ENCODE measurements around the gene ST14. TPM values are rescaled to one million over a fixed set of nuclear protein-coding genes. Genes with fewer than 3 reads are reported as not detected.

The ST14 gene
- total RNA-seq, 4 donors from 2014 or later: 109 to 225 (median 141) TPM

DNA sequence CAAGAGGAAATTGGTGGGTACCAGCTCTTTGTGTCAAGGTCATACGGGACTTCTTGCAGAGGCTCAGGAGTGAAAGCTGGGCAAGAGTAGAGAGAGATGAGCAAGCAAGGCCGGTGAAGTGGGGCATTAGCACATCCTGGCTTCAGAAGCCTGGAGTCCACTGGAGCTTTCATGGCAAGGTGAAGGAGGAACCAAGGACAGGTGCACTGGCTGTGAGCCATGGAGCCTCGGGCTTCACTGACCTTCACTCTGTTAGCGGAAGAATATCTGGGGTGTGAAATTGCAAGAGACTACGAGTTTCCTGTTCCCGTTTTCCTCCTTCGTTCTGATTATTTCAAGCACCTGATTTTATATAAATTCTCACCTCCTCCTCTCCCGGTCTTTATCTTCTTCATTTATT lies 25.9 kb upstream of the ST14 start:
- no peak overlapping the region for H3K27ac ChIP-seq
- intact Hi-C loops (cut with DNase I): loop anchor here (2.0 kb wide), 1 partner anchor 215 kb away; no protein-coding TSS in a partner anchor
- WGBS, 2 donors: 81 to 89% methylated on average over 8 of the region's 8 CpGs
- no peak for TF ChIP-seq POLR2A (IDR thresholded peaks at IDR 0.05)
- TF ChIP-seq, protein P1, sequence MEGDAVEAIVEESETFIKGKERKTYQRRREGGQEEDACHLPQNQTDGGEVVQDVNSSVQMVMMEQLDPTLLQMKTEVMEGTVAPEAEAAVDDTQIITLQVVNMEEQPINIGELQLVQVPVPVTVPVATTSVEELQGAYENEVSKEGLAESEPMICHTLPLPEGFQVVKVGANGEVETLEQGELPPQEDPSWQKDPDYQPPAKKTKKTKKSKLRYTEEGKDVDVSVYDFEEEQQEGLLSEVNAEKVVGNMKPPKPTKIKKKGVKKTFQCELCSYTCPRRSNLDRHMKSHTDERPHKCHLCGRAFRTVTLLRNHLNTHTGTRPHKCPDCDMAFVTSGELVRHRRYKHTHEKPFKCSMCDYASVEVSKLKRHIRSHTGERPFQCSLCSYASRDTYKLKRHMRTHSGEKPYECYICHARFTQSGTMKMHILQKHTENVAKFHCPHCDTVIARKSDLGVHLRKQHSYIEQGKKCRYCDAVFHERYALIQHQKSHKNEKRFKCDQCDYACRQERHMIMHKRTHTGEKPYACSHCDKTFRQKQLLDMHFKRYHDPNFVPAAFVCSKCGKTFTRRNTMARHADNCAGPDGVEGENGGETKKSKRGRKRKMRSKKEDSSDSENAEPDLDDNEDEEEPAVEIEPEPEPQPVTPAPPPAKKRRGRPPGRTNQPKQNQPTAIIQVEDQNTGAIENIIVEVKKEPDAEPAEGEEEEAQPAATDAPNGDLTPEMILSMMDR (IDR thresholded peaks at IDR 0.05): no peak
- peaks cover 31 to 97% (median 35%) of the 10 kb centered on the region in 3 donors for H3K36me3 ChIP-seq
- peaks cover 0 to 6% (median under 1%) of the 10 kb centered on the region in 3 donors for H3K4me1 ChIP-seq
- H3K27me3 ChIP-seq: no peaks in the 10 kb centered on the region
- no peak overlapping the region for H3K4me3 ChIP-seq
- H3K9me3 ChIP-seq: no peaks in the 10 kb centered on the region
- DNase-seq: no peak

DNA sequence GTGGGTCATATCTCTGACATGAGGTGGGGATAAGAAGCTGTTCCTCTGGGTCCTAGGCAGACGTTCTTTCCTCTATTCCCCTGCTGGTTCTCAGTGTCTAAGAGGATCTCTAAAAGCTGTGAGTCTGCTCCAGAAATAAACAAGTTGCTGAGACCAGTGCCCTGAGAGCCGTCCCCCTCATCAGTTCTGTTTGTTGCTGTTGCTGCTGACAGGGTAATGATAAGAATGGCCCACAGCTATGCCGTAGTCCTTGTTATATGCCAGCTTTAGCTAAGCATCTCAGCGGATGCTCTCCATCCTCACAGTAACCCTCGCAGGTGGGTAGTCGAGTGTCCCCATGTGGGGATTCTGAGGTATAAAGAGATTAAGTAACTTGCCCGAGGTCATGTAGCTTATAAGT lies 23.5 kb upstream of the ST14 start:
- 76 to 85% methylated on average over 6 of the region's 7 CpGs for WGBS, 2 donors
- peaks cover 19 to 94% (median 22%) of the 10 kb centered on the region in 3 donors for H3K36me3 ChIP-seq
- H3K27ac ChIP-seq: no peak overlapping the region
- H3K9me3 ChIP-seq: no peaks in the 10 kb centered on the region
- H3K4me3 ChIP-seq: no peak overlapping the region
- TF ChIP-seq, protein P1 (IDR thresholded peaks at IDR 0.05): no peak
- TF ChIP-seq POLR2A (IDR thresholded peaks at IDR 0.05): no peak
- H3K4me1 ChIP-seq: peaks cover 0 to 6% (median 4%) of the 10 kb centered on the region in 3 donors
- intact Hi-C loops (cut with DNase I): no loop called here
- H3K27me3 ChIP-seq: no peaks in the 10 kb centered on the region
- no peak for DNase-seq

DNA sequence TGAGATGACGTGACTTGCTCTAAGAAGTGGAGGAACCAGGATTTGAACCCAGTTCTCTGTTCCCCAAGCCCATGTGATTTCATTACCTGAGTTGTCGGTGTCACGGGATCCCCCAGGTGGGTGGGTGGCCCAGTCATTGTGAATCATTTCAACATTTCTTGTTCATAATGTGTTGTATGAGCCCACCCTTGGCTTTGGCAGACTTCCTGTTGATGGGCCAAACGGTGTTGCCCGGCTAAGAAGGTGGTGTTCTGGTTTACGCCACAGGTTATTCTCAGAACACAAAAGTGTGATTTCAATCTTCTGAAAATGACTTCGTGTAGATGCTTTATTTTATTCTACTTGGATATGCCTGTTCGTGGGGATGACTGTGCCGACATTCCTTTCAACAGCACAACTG lies 21.6 kb upstream of the ST14 start:
- Histone ChIP-seq H3K4me1 (peaks cover 0 to 9% (median 4%) of the 10 kb centered on the region in 3 donors), H3K36me3 (peaks cover 17 to 96% (median 19%) of the 10 kb centered on the region in 3 donors), H3K9me3 (no peaks in the 10 kb centered on the region), H3K4me3 (no peak overlapping the region), H3K27ac (no peak overlapping the region), H3K27me3 (no peaks in the 10 kb centered on the region)
- intact Hi-C loops (cut with DNase I): no loop called here
- TF ChIP-seq, protein P1 (IDR thresholded peaks at IDR 0.05): no peak
- TF ChIP-seq POLR2A (IDR thresholded peaks at IDR 0.05): no peak
- no peak for DNase-seq
- 89 to 93% methylated on average over 7 to 9 of the region's 9 CpGs for WGBS, 2 donors

DNA sequence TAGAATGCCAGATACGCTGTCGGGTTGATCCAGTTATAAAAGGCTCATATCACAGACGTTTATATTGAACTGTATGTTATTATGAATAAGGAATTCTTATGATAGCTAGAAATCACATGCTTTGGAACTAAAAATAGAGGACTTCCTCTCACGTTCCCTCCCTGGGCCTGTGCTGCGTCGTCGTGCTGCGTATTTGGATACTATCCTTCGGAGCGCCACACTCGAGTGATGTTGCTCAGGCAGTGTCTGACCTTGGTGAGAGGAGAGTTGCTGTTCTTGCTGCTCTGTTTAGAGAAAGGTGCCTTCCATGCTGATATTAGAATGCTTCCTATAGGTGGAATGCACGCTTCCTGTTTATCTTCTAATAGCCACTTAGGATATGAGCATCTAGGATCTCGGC lies 20.2 kb upstream of the ST14 start:
- peaks cover 0 to 15% (median 4%) of the 10 kb centered on the region in 3 donors for H3K4me1 ChIP-seq
- intact Hi-C loops (cut with DNase I): no loop called here
- no peaks in the 10 kb centered on the region for H3K27me3 ChIP-seq
- TF ChIP-seq POLR2A (IDR thresholded peaks at IDR 0.05): no peak
- TF ChIP-seq, protein P1 (IDR thresholded peaks at IDR 0.05): no peak
- H3K9me3 ChIP-seq: no peaks in the 10 kb centered on the region
- H3K4me3 ChIP-seq: no peak overlapping the region
- DNase-seq: no peak
- H3K27ac ChIP-seq: no peak overlapping the region
- 89 to 92% methylated on average over 13 of the region's 13 CpGs for WGBS, 2 donors
- H3K36me3 ChIP-seq: peaks cover 12 to 96% (median 18%) of the 10 kb centered on the region in 3 donors

DNA sequence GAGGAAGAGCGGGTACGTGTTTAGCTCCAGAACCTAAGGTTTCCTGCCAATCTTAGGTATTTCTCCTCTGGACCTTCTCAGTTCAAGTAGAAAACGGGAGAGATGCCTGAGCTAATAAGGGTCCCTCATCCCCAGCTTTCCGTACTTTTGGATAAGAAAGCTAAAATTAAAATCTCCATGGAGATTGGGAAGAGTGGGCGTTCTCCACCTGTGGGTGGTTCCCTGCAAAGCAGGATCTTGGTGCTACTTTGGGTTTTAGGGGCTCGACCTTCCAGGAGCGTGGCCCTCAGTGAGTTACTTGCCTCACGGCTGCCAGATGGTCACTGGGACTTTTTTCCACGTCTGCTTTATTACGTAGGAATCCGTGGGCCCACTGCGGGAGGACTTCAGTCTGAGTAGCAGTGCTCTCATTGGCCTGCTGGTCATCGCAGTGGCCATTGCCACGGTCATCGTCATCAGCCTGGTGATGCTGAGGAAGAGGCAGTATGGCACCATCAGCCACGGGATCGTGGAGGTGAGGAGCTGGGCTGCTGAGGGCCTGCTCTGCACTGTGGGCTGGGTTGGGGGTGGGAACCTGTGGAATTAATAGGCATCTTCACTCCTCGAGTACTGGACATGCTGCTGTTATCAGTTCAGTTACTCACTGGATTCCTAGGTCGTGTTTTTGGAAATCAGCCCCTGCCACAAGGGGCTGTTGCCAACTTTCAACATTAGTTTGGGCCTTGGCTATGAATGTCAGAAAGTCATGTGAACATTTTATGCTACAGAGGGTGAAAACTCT lies 17.8 kb upstream of the ST14 start:
- Histone ChIP-seq H3K9me3 (no peaks in the 10 kb centered on the region), H3K36me3 (peaks cover 0 to 83% (median 5%) of the 10 kb centered on the region in 3 donors), H3K4me3 (no peak overlapping the region), H3K27me3 (no peaks in the 10 kb centered on the region), H3K4me1 (peaks cover 13 to 38% (median 14%) of the 10 kb centered on the region in 3 donors), H3K27ac (no peak overlapping the region)
- WGBS, 2 donors: 83 to 86% methylated on average over 14 to 16 of the region's 19 CpGs
- TF ChIP-seq POLR2A (IDR thresholded peaks at IDR 0.05): no peak
- TF ChIP-seq, protein P1 (IDR thresholded peaks at IDR 0.05): no peak
- intact Hi-C loops (cut with DNase I): no loop called here
- no peak for DNase-seq

Measured in esophagus squamous epithelium (tissue), 5 donors.